GM18951 (cell line): ENCODE data around the gene LANCL2.

Experiments
- POLR2A ChIP-seq: IDR thresholded peaks from 4 replicates; pipeline ENCODE4 v1.6.1; 2011; ENCODE audit warnings: mild to moderate bottlenecking; ENCODE audit not compliant: insufficient read length, insufficient read depth; ENCODE audit errors: extremely low read depth
- in situ Hi-C: fragments of 300-500 bp; cut with MboI; formaldehyde crosslinking; loops from one replicate; pipeline ENCODE4 v1.12.0; 2022; ENCODE audit warnings: low sequenced_read_pairs, mixed read lengths, inconsistent platforms; ENCODE audit not compliant: unreplicated experiment

LANCL2 gene

GRCh38 chr7:55367283-55367840, 2.2 kb downstream of the LANCL2 start:
- in situ Hi-C loops = no loop called here
- TF ChIP-seq POLR2A = no peak

GRCh38 chr7:55369427-55370400, 4.6 kb downstream of the LANCL2 start:
- no peak for TF ChIP-seq POLR2A

GRCh38 chr7:55374213-55374612, 9.1 kb downstream of the LANCL2 start:
- in situ Hi-C loops = no loop called here
- TF ChIP-seq POLR2A = no peak

More at GRCh38 chr7:55369427-55370400, 4.6 kb downstream of the LANCL2 start:
- in situ Hi-C loops = no loop called here

GRCh38 chr7:55375237-55375636, 10.1 kb downstream of the LANCL2 start:
- no peak for TF ChIP-seq POLR2A
- in situ Hi-C loops = no loop called here

GRCh38 chr7:55377162-55377817, 12.2 kb downstream of the LANCL2 start:
- no peak for TF ChIP-seq POLR2A
- in situ Hi-C loops = no loop called here

GRCh38 chr7:55379285-55379684, 14.1 kb downstream of the LANCL2 start:
- in situ Hi-C loops = no loop called here
- no peak for TF ChIP-seq POLR2A

- in situ Hi-C loops = no loop called here
- TF ChIP-seq POLR2A = no peak
These were observed 16.1 kb downstream of the LANCL2 start for GRCh38 chr7:55381189-55381588.

- in situ Hi-C loops = no loop called here
- no peak for TF ChIP-seq POLR2A
These were observed 16.6 kb downstream of the LANCL2 start for GRCh38 chr7:55381696-55382095.

- in situ Hi-C loops = no loop called here
- TF ChIP-seq POLR2A = no peak
These were observed 17.1 kb downstream of the LANCL2 start for GRCh38 chr7:55382251-55382650.

GRCh38 chr7:55386541-55386940, 21.4 kb downstream of the LANCL2 start:
- in situ Hi-C loops = no loop called here
- no peak for TF ChIP-seq POLR2A

GRCh38 chr7:55387062-55387965, 22.2 kb downstream of the LANCL2 start:
- in situ Hi-C loops = no loop called here

GRCh38 chr7:55396233-55396785, 31.2 kb downstream of the LANCL2 start:
- TF ChIP-seq POLR2A = no peak
- in situ Hi-C loops = no loop called here

More at GRCh38 chr7:55387062-55387965, 22.2 kb downstream of the LANCL2 start:
- TF ChIP-seq POLR2A = no peak
